GM23248 (cell line): ENCODE measurements around the gene NUDT6. TPM values are rescaled to one million over a fixed set of nuclear protein-coding genes. Genes with fewer than 3 reads are reported as not detected.
A peak's percentile ranks its signal among the peaks of the same experiment; 100 is the strongest.

ENCODE experiments used
- DNase-seq: peaks from one replicate; pipeline ENCODE4 v3.0.0-alpha.2; 2015
- H2AFZ ChIP-seq: fragments of 200-600 bp; sonication (generic); 2 replicates; pipeline ENCODE4 v1.6.1; 2016; ENCODE audit warnings: antibody characterized with exemption
- H3F3A ChIP-seq: fragments of 200-600 bp; sonication (generic); 2 replicates; pipeline ENCODE4 v1.6.1; 2016; ENCODE audit warnings: mild to moderate bottlenecking, antibody characterized with exemption, mixed run types; ENCODE audit not compliant: insufficient read depth
- H3K27ac ChIP-seq: fragments of 200-600 bp; sonication (generic); 2 replicates; pipeline ENCODE4 v1.5.1; 2016; ENCODE audit warnings: mild to moderate bottlenecking
- H3K27me3 ChIP-seq: fragments of 200-600 bp; sonication (generic); replicated peaks from 2 replicates; pipeline ENCODE4 v1.6.1; 2016; ENCODE audit warnings: mild to moderate bottlenecking; ENCODE audit not compliant: insufficient read depth
- H3K36me3 ChIP-seq: fragments of 200-600 bp; sonication (generic); 2 replicates; pipeline ENCODE4 v1.6.1; 2016; ENCODE audit warnings: low read depth, mild to moderate bottlenecking
- H3K4me1 ChIP-seq: fragments of 200-600 bp; sonication (generic); 2 replicates; pipeline ENCODE4 v1.6.1; 2016; ENCODE audit warnings: mild to moderate bottlenecking; ENCODE audit not compliant: insufficient read depth
- H3K4me2 ChIP-seq: fragments of 200-600 bp; sonication (generic); one replicate; pipeline ENCODE4 v1.6.1; 2016; ENCODE audit warnings: mild to moderate bottlenecking; ENCODE audit not compliant: unreplicated experiment
- H3K4me3 ChIP-seq: fragments of 200-600 bp; sonication (generic); 2 replicates; pipeline ENCODE4 v1.5.1; 2016; ENCODE audit warnings: mild to moderate bottlenecking
- H3K79me2 ChIP-seq: fragments of 200-600 bp; sonication (generic); 2 replicates; pipeline ENCODE4 v1.6.1; 2016; ENCODE audit warnings: mild to moderate bottlenecking; ENCODE audit not compliant: insufficient read depth
- H3K9ac ChIP-seq: fragments of 200-600 bp; sonication (generic); 2 replicates; pipeline ENCODE4 v1.6.1; 2016; ENCODE audit warnings: mild to moderate bottlenecking
- H3K9me2 ChIP-seq: fragments of 200-600 bp; sonication (generic); 2 replicates; pipeline ENCODE4 v1.6.1; 2016; ENCODE audit warnings: mixed run types, mild to moderate bottlenecking, moderate library complexity; ENCODE audit not compliant: insufficient read depth
- H3K9me3 ChIP-seq: fragments of 200-600 bp; sonication (generic); one replicate; pipeline ENCODE4 v1.6.1; 2017; ENCODE audit warnings: low read depth
- H4K20me1 ChIP-seq: fragments of 200-600 bp; sonication (generic); 2 replicates; pipeline ENCODE4 v1.6.0; 2016; ENCODE audit not compliant: insufficient read depth
- EZH2 ChIP-seq: fragments of 200-600 bp; sonication (generic); IDR thresholded peaks from 2 replicates; pipeline ENCODE4 v1.6.1; 2018; ENCODE audit warnings: antibody characterized with exemption, mild to moderate bottlenecking; ENCODE audit not compliant: insufficient read depth, poor library complexity, severe bottlenecking
- EZH2phosphoT487 ChIP-seq: fragments of 200-600 bp; sonication (generic); IDR thresholded peaks from 2 replicates; pipeline ENCODE4 v1.6.1; 2018; ENCODE audit warnings: antibody characterized with exemption, moderate library complexity, mild to moderate bottlenecking, low read depth; ENCODE audit not compliant: insufficient read depth
- WGBS, 2 experiments: methylation state at CpG; one replicate each; pipeline ENCODE4 v1.1.6; 2015 to 2017; ENCODE audit warnings: low lambda C conversion rate in 2 of 2, low coverage in 1 of 2; ENCODE audit errors: missing lambda C conversion rate in 2 of 2; 5-methylcytosine and 5-hydroxymethylcytosine counted together
- in situ Hi-C: fragments of 300-500 bp; cut with MboI; formaldehyde crosslinking; loops from 2 replicates; pipeline ENCODE4 v1.15.0; 2020
- polyA plus RNA-seq: library from polyadenylated mRNA; unstranded; fragments of >200 nt; fragmentation: Nextera tagmentation; extraction: Ambion mirVana; gene quantifications from 2 replicates; pipeline ENCODE4 v1.2.1, GENCODE V29; 2016
- total RNA-seq: library from RNA; depleted of rRNA; stranded (reverse); fragments of >200 nt; shearing (Covaris generic); gene quantifications from 2 replicates; pipeline ENCODE4 v1.2.3, GENCODE V29; 2014

NUDT6 gene
- total and polyA plus RNA-seq, 2 experiments from 2014 or later, result 4.9 to 6.0 TPM

- Histone ChIP-seq H3K27ac (peak overlapping the region; percentile 43), H3K9me2 (no peaks in the 10 kb centered on the region), H3K4me3 (no peak overlapping the region), H3K36me3 (peaks cover 16% of the 10 kb centered on the region), H3K4me2 (peak overlapping the region; percentile 30), H4K20me1 (no peaks in the 10 kb centered on the region), H3K9ac (peak overlapping the region; percentile 4), H3K79me2 (peaks cover 38% of the 10 kb centered on the region), H3K27me3 (no peaks in the 10 kb centered on the region), H3K4me1 (peaks cover 66% of the 10 kb centered on the region), H3F3A (peaks cover 92% of the 10 kb centered on the region), H3K9me3 (no peaks in the 10 kb centered on the region), H2AFZ (no peak overlapping the region)
- TF ChIP-seq EZH2phosphoT487 (no peak), EZH2 (no peak)
- 81 to 87% methylated on average over 3 of the region's 3 CpGs for WGBS, 2 experiments
- DNase-seq, result no peak
- in situ Hi-C loops, result no loop called here
Observed at GRCh38 chr4:122900314-122900713, 22.1 kb downstream of the NUDT6 start.

DNA sequence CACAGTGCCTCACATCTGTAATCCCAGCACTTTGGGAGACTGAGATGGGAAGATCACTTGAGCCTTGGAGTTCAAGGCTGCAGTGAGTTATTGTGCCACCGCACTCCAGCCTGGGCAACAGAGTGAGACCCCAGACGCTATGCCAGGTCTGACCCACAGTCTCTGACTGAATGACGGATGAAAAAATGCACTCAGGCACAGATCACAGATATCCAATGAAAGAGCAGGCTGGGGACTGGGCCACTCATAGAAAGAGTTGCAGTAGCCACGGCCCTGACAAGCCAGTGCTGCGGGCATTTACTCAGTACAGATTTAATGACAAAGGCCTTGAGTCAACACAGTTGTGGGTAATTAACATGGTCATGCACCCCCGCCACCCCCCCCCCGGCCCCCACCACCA lies 22.7 kb downstream of the NUDT6 start:
- Histone ChIP-seq H3K36me3 (peaks cover 21% of the 10 kb centered on the region), H3K9ac (no peak overlapping the region), H2AFZ (no peak overlapping the region), H3K4me3 (no peak overlapping the region), H3K27me3 (no peaks in the 10 kb centered on the region), H3K27ac (peak overlapping the region; percentile 43), H3K4me2 (no peak overlapping the region), H3K9me3 (no peaks in the 10 kb centered on the region), H3F3A (peaks cover 91% of the 10 kb centered on the region), H3K9me2 (no peaks in the 10 kb centered on the region), H3K79me2 (peaks cover 44% of the 10 kb centered on the region), H3K4me1 (peaks cover 71% of the 10 kb centered on the region), H4K20me1 (no peaks in the 10 kb centered on the region)
- in situ Hi-C loops, result no loop called here
- WGBS, 2 experiments, result 91 to 93% methylated on average over 5 to 7 of the region's 7 CpGs
- TF ChIP-seq EZH2phosphoT487 (no peak), EZH2 (no peak)
- DNase-seq, result peak; percentile 37

- Histone ChIP-seq H4K20me1 (no peaks in the 10 kb centered on the region), H3K4me3 (no peak overlapping the region), H3K27me3 (no peaks in the 10 kb centered on the region), H3K27ac (peak overlapping the region; percentile 43), H2AFZ (no peak overlapping the region), H3K9me3 (no peaks in the 10 kb centered on the region), H3K4me2 (peak overlapping the region; percentile 58), H3K9me2 (no peaks in the 10 kb centered on the region), H3K79me2 (peaks cover 55% of the 10 kb centered on the region), H3F3A (peaks cover 93% of the 10 kb centered on the region), H3K36me3 (peaks cover 32% of the 10 kb centered on the region), H3K9ac (0 out of 2 replicates have a peak overlapping the region, but pooled peaks have one; percentile 4), H3K4me1 (peaks cover 83% of the 10 kb centered on the region)
- WGBS, 2 experiments, result 0 to 50% methylated on average over 1 to 2 of the region's 2 CpGs
- peak; percentile 97 for DNase-seq
- TF ChIP-seq EZH2phosphoT487 (no peak), EZH2 (no peak)
- in situ Hi-C loops, result no loop called here
Observed at GRCh38 chr4:122898370-122899150, 23.8 kb downstream of the NUDT6 start.

GRCh38 chr4:122896270-122896669 lies 26.1 kb downstream of the NUDT6 start:
- Histone ChIP-seq H2AFZ (no peak overlapping the region), H3K9ac (0 out of 2 replicates have a peak overlapping the region, but pooled peaks have one; percentile 16), H3F3A (peaks cover 94% of the 10 kb centered on the region), H3K36me3 (peaks cover 55% of the 10 kb centered on the region), H3K4me3 (no peak overlapping the region), H3K4me2 (peak overlapping the region; percentile 28), H3K27me3 (no peaks in the 10 kb centered on the region), H3K9me2 (no peaks in the 10 kb centered on the region), H3K4me1 (peaks cover 84% of the 10 kb centered on the region), H4K20me1 (no peaks in the 10 kb centered on the region), H3K9me3 (no peaks in the 10 kb centered on the region), H3K79me2 (peaks cover 78% of the 10 kb centered on the region), H3K27ac (peak overlapping the region; percentile 43)
- WGBS, 2 experiments, result 94 to 100% methylated on average over 1 of the region's 1 CpG
- no peak for DNase-seq
- TF ChIP-seq EZH2 (no peak), EZH2phosphoT487 (no peak)
- in situ Hi-C loops, result no loop called here
